DND-41 (cell line): ENCODE measurements around the gene B3GAT2.

Experiments
- ATAC-seq: fragments of 200-7000 bp; cut with Tn5 transposase; 3 replicates; pipeline ENCODE4 v1.9.1; 2021; ENCODE audit warnings: low read depth; ENCODE audit not compliant: insufficient read depth
- DNase-seq: peaks from one replicate; pipeline ENCODE4 v3.0.0-alpha.2; 2020
- H2AFZ ChIP-seq: 2 replicates; pipeline ENCODE4 v1.6.0; 2012; ENCODE audit warnings: low read depth, low read length
- H3K27ac ChIP-seq: 2 replicates; pipeline ENCODE4 v1.5.1; 2012; ENCODE audit warnings: low read length, inconsistent platforms
- H3K27me3 ChIP-seq: fragments of 200-600 bp; sonication (generic); 2 replicates; pipeline ENCODE4 v1.6.0; 2012; ENCODE audit warnings: low read length, mild to moderate bottlenecking, inconsistent platforms; ENCODE audit not compliant: insufficient read depth, poor library complexity
- H3K36me3 ChIP-seq: 2 replicates; pipeline ENCODE4 v1.5.1; 2012; ENCODE audit warnings: low read length, inconsistent platforms; ENCODE audit not compliant: insufficient read depth
- H3K4me1 ChIP-seq: 2 replicates; pipeline ENCODE4 v1.5.1; 2012; ENCODE audit warnings: mild to moderate bottlenecking, low read length; ENCODE audit not compliant: insufficient read depth
- H3K4me2 ChIP-seq: 2 replicates; pipeline ENCODE4 v1.6.0; 2012; ENCODE audit warnings: mild to moderate bottlenecking, moderate library complexity, low read length, inconsistent platforms; ENCODE audit not compliant: insufficient read depth
- H3K4me3 ChIP-seq, 2 experiments: fragments of 200-600 bp in 1 of 2; shearing (Covaris generic) in 1 of 2; 2 replicates each; pipeline ENCODE4 v1.5.1; 2012 to 2016; ENCODE audit warnings: inconsistent platforms in 2 of 2, low read length in 2 of 2, mild to moderate bottlenecking in 2 of 2, low read depth in 1 of 2, moderate library complexity in 1 of 2
- H3K79me2 ChIP-seq: 2 replicates; pipeline ENCODE4 v1.6.0; 2012; ENCODE audit warnings: low read length, inconsistent platforms; ENCODE audit not compliant: insufficient read depth
- H3K9ac ChIP-seq: 2 replicates; pipeline ENCODE4 v1.6.0; 2012; ENCODE audit warnings: low read depth, mild to moderate bottlenecking, inconsistent platforms, low read length, moderate library complexity
- H3K9me3 ChIP-seq: 2 replicates; pipeline ENCODE4 v1.5.1; 2012; ENCODE audit warnings: low read length, moderate library complexity, mild to moderate bottlenecking, inconsistent platforms; ENCODE audit not compliant: insufficient read depth, severe bottlenecking
- H4K20me1 ChIP-seq: 2 replicates; pipeline ENCODE4 v1.6.0; 2012; ENCODE audit warnings: low read length; ENCODE audit not compliant: insufficient read depth
- CTCF ChIP-seq: IDR thresholded peaks from 2 replicates; pipeline ENCODE4 v1.5.1; 2012; ENCODE audit warnings: borderline replicate concordance, low read length, moderate library complexity, mild to moderate bottlenecking; ENCODE audit not compliant: poor library complexity, severe bottlenecking; ENCODE audit errors: extremely low read depth
- EZH2 ChIP-seq: IDR thresholded peaks from 3 replicates; pipeline ENCODE4 v1.6.1; 2012; ENCODE audit warnings: borderline replicate concordance, low read depth, mild to moderate bottlenecking, moderate library complexity, low read length, inconsistent platforms; ENCODE audit not compliant: severe bottlenecking

B3GAT2 gene

GRCh38 chr6:70841112-70841511 lies 115.7 kb downstream of the B3GAT2 start:
- H3K9ac ChIP-seq = no peak overlapping the region
- no peak overlapping the region for H3K27ac ChIP-seq
- H3K4me2 ChIP-seq = no peak overlapping the region
- no peaks in the 10 kb centered on the region for H3K9me3 ChIP-seq
- no peak overlapping the region for H3K4me3 ChIP-seq
- DNase-seq = no peak
- H3K27me3 ChIP-seq = no peaks in the 10 kb centered on the region
- no peaks in the 10 kb centered on the region for H3K4me1 ChIP-seq
- H4K20me1 ChIP-seq = no peaks in the 10 kb centered on the region
- no peak for TF ChIP-seq CTCF
- TF ChIP-seq EZH2 = no peak
- peaks cover 6% of the 10 kb centered on the region; the same call in 1 of the 2 replicates for H3K36me3 ChIP-seq
- no peak for ATAC-seq
- H2AFZ ChIP-seq = no peak overlapping the region
- H3K79me2 ChIP-seq = no peaks in the 10 kb centered on the region

- Histone ChIP-seq H3K27ac (no peak overlapping the region), H3K4me2 (no peak overlapping the region), H2AFZ (no peak overlapping the region), H3K27me3 (no peaks in the 10 kb centered on the region), H3K4me1 (no peaks in the 10 kb centered on the region), H3K79me2 (no peaks in the 10 kb centered on the region), H3K4me3 (no peak overlapping the region), H4K20me1 (no peaks in the 10 kb centered on the region), H3K9me3 (no peaks in the 10 kb centered on the region), H3K9ac (no peak overlapping the region), H3K36me3 (peaks cover 3% of the 10 kb centered on the region; the same call in 1 of the 2 replicates)
- no peak for TF ChIP-seq CTCF
- no peak for TF ChIP-seq EZH2
- ATAC-seq = no peak
- no peak for DNase-seq
Measured at GRCh38 chr6:70839286-70840266, 117.3 kb downstream of the B3GAT2 start.

- ATAC-seq (no peak), DNase-seq (no peak)
- Histone ChIP-seq H3K27ac (no peak overlapping the region), H3K27me3 (no peaks in the 10 kb centered on the region), H4K20me1 (no peaks in the 10 kb centered on the region), H3K79me2 (no peaks in the 10 kb centered on the region), H3K36me3 (peaks cover 3% of the 10 kb centered on the region; the same call in 1 of the 2 replicates), H3K9me3 (no peaks in the 10 kb centered on the region), H3K9ac (no peak overlapping the region), H3K4me1 (no peaks in the 10 kb centered on the region), H3K4me2 (no peak overlapping the region), H3K4me3 (no peak overlapping the region), H2AFZ (no peak overlapping the region)
- TF ChIP-seq EZH2 = no peak
- TF ChIP-seq CTCF = no peak
Measured at GRCh38 chr6:70838907-70839285, 118.0 kb downstream of the B3GAT2 start.

GRCh38 chr6:70834520-70834919 lies 122.3 kb downstream of the B3GAT2 start:
- H3K27me3 ChIP-seq = no peaks in the 10 kb centered on the region
- no peak overlapping the region for H3K9ac ChIP-seq
- no peaks in the 10 kb centered on the region for H3K9me3 ChIP-seq
- ATAC-seq = no peak
- no peaks in the 10 kb centered on the region for H4K20me1 ChIP-seq
- TF ChIP-seq CTCF = no peak
- no peak overlapping the region for H3K4me3 ChIP-seq
- H2AFZ ChIP-seq = no peak overlapping the region
- DNase-seq = no peak
- H3K36me3 ChIP-seq = peaks cover 3% of the 10 kb centered on the region; the same call in 1 of the 2 replicates
- no peak overlapping the region for H3K27ac ChIP-seq
- H3K79me2 ChIP-seq = no peaks in the 10 kb centered on the region
- H3K4me1 ChIP-seq = no peaks in the 10 kb centered on the region
- no peak overlapping the region for H3K4me2 ChIP-seq
